Caco-2 (cell line): ENCODE results near the gene CFAP46. TPM values are rescaled to one million over a fixed set of nuclear protein-coding genes. Genes with fewer than 3 reads are reported as not detected.
"Not testable (repeated sequence)": the region's sequence is repeated elsewhere in the genome, so short reads cannot be mapped to it uniquely, and the experiment has no call there.

ENCODE experiments used
- BruUV-seq: library from RNA; stranded (reverse); fragments of 400-500 nt; replicated peaks from 2 replicates; lab custom pipeline; 2021; lab: Mats Ljungman, UMichigan
- CTCF ChIA-PET: fragments of 300-600 bp; sonication (Branson Sonifier 250); formaldehyde crosslinking; loops from one replicate; lab custom pipeline; 2022; ENCODE audit warnings: antibody characterized with exemption; lab: Charles Lee
- POLR2A ChIA-PET: fragments of 300-600 bp; sonication (Branson Sonifier 250); formaldehyde crosslinking; loops from one replicate; lab custom pipeline; 2022; ENCODE audit warnings: antibody characterized with exemption; lab: Charles Lee
- DNase-seq, 2 experiments: peaks; one replicate each; pipeline versions ENCODE4 v3.0.0 to v3.0.0-alpha.2; 2020 to 2022
- H3K27me3 ChIP-seq: replicated peaks from 2 replicates; pipeline ENCODE4 v1.6.0; 2011; ENCODE audit warnings: low read length; ENCODE audit not compliant: control insufficient read depth, insufficient read depth
- H3K36me3 ChIP-seq: 2 replicates; pipeline ENCODE4 v1.5.1; 2011; ENCODE audit warnings: low read length; ENCODE audit not compliant: control insufficient read depth, insufficient read depth
- H3K4me1 ChIP-seq: fragments of 250-450 bp; sonication (Bioruptor Pico); 2 replicates; pipeline ENCODE4 v1.5.1; 2020; ENCODE audit warnings: mild to moderate bottlenecking
- H3K4me3 ChIP-seq: 2 replicates; pipeline ENCODE4 v1.5.1; 2011; ENCODE audit warnings: low read depth, mild to moderate bottlenecking, control low read depth, low read length
- H3K9me3 ChIP-seq: fragments of 250-450 bp; sonication (Bioruptor Pico); 2 replicates; pipeline ENCODE4 v1.5.1; 2020; ENCODE audit warnings: mild to moderate bottlenecking, moderate library complexity
- H3K27ac Mint-ChIP-seq: one replicate; pipeline ENCODE4 v1.8.0; 2022; ENCODE audit warnings: mixed read lengths; ENCODE audit not compliant: unreplicated experiment
- H3K27me3 Mint-ChIP-seq: one replicate; pipeline ENCODE4 v1.8.0; 2022; ENCODE audit warnings: mixed read lengths; ENCODE audit not compliant: insufficient read depth, unreplicated experiment
- H3K36me3 Mint-ChIP-seq: one replicate; pipeline ENCODE4 v1.8.0; 2022; ENCODE audit warnings: mild to moderate bottlenecking, mixed read lengths; ENCODE audit not compliant: insufficient read depth, unreplicated experiment
- H3K4me1 Mint-ChIP-seq: one replicate; pipeline ENCODE4 v1.8.0; 2022; ENCODE audit warnings: low read depth, mixed read lengths; ENCODE audit not compliant: unreplicated experiment
- H3K4me3 Mint-ChIP-seq: one replicate; pipeline ENCODE4 v1.8.0; 2022; ENCODE audit warnings: mild to moderate bottlenecking, moderate library complexity, mixed read lengths; ENCODE audit not compliant: unreplicated experiment
- H3K9me3 Mint-ChIP-seq: one replicate; pipeline ENCODE4 v1.8.0; 2022; ENCODE audit warnings: mixed read lengths; ENCODE audit not compliant: unreplicated experiment
- intact Hi-C: fragments of 100-400 bp; cut with micrococcal nuclease; formaldehyde crosslinking; loops from one replicate; pipeline ENCODE4 v1.10.0; 2022; ENCODE audit not compliant: unreplicated experiment
- total RNA-seq: library from RNA; stranded (reverse); gene quantifications from 2 replicates; pipeline ENCODE4 v1.2.3, GENCODE V29; 2022
- TF ChIP-seq, protein P1 (sequence below), 2 experiments: fragments of 200-600 bp in 1 of 2; IDR thresholded peaks; 1 replicate in 1 of 2; 2 replicates in 1 of 2; pipeline versions ENCODE4 v1.5.1 to v1.8.0; 2011 to 2022; ENCODE audit warnings: antibody characterized with exemption in 1 of 2, control low read depth in 1 of 2, inconsistent platforms in 1 of 2, low read depth in 1 of 2, low read length in 1 of 2, mild to moderate bottlenecking in 1 of 2, moderate library complexity in 1 of 2; ENCODE audit not compliant: insufficient read depth in 1 of 2, severe bottlenecking in 1 of 2, unreplicated experiment in 1 of 2

Gene CFAP46
- total RNA-seq, 1 experiment from 2014 or later: not detected

GRCh38 chr10:132793871-132794849 lies 148.2 kb downstream of the CFAP46 start:
- POLR2A ChIA-PET: no interaction called here

DNA sequence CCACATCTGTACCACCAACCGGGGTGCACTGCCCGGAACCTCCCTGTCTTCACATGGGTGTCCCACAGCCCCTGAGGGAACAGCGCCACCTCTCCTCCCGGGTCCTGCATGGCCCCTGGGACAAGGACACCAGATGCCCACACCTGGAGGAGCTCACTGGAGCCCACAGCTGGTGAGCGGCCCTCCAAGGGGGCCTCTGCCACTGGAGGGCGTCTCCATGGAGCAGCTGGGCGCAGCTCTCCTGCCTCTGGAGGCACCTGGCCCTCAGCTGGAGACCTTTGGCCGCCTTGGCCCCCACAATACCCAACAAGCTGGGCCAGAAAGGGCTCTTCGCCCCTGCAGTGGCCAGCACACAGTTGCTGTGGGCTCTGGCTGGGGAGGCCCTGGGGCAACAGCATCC lies 149.2 kb downstream of the CFAP46 start:
- Mint-ChIP-seq H3K4me1 (no peaks in the 10 kb centered on the region), H3K27ac (no peak overlapping the region), H3K4me3 (no peak overlapping the region), H3K27me3 (peaks cover 3% of the 10 kb centered on the region), H3K9me3 (no peaks in the 10 kb centered on the region), H3K36me3 (peaks cover 6% of the 10 kb centered on the region)
- intact Hi-C loops: loop anchor here (5.0 kb wide), 1 partner anchor 141 kb away; no protein-coding TSS in a partner anchor
- ChIA-PET POLR2A (no interaction called here), CTCF (interaction anchor here (0.6 kb wide), 1 partner anchor 112 kb away, joined by 5 read pairs; no protein-coding TSS in a partner anchor)
- Histone ChIP-seq H3K4me3 (no peak overlapping the region), H3K4me1 (no peaks in the 10 kb centered on the region; the same call in 1 of the 2 replicates), H3K27me3 (no peaks in the 10 kb centered on the region; the same call in 1 of the 2 replicates), H3K36me3 (no peaks in the 10 kb centered on the region), H3K9me3 (no peaks in the 10 kb centered on the region)
- DNase-seq: no peak
- BruUV-seq: no TSS peak
- TF ChIP-seq, protein P1, sequence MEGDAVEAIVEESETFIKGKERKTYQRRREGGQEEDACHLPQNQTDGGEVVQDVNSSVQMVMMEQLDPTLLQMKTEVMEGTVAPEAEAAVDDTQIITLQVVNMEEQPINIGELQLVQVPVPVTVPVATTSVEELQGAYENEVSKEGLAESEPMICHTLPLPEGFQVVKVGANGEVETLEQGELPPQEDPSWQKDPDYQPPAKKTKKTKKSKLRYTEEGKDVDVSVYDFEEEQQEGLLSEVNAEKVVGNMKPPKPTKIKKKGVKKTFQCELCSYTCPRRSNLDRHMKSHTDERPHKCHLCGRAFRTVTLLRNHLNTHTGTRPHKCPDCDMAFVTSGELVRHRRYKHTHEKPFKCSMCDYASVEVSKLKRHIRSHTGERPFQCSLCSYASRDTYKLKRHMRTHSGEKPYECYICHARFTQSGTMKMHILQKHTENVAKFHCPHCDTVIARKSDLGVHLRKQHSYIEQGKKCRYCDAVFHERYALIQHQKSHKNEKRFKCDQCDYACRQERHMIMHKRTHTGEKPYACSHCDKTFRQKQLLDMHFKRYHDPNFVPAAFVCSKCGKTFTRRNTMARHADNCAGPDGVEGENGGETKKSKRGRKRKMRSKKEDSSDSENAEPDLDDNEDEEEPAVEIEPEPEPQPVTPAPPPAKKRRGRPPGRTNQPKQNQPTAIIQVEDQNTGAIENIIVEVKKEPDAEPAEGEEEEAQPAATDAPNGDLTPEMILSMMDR (IDR thresholded peaks at IDR 0.05; ENCODE audit: insufficient read depth in 1 of 2, low read depth in 1 of 2, low read length in 1 of 2, severe bottlenecking in 1 of 2, unreplicated experiment in 1 of 2): no peak

More at GRCh38 chr10:132793871-132794849, 148.2 kb downstream of the CFAP46 start:
- H3K9me3 ChIP-seq: no peaks in the 10 kb centered on the region
- no peak overlapping the region for H3K4me3 ChIP-seq
- Mint-ChIP-seq H3K27me3 (peaks cover 3% of the 10 kb centered on the region), H3K36me3 (peaks cover 6% of the 10 kb centered on the region), H3K4me1 (no peaks in the 10 kb centered on the region), H3K27ac (no peak overlapping the region), H3K9me3 (no peaks in the 10 kb centered on the region), H3K4me3 (no peak overlapping the region)
- intact Hi-C loops: loop anchor here (5.0 kb wide), 1 partner anchor 142 kb away; no protein-coding TSS in a partner anchor
- CTCF ChIA-PET: no interaction called here
- no peaks in the 10 kb centered on the region for H3K36me3 ChIP-seq
- H3K4me1 ChIP-seq: no peaks in the 10 kb centered on the region
- TF ChIP-seq, protein P1 (IDR thresholded peaks at IDR 0.05; ENCODE audit: insufficient read depth in 1 of 2, low read depth in 1 of 2, low read length in 1 of 2, severe bottlenecking in 1 of 2, unreplicated experiment in 1 of 2): no peak
- peak in 1 of 2 experiments; percentile 25 for DNase-seq
- BruUV-seq: no TSS peak
- H3K27me3 ChIP-seq: no peaks in the 10 kb centered on the region; the same call in 1 of the 2 replicates

DNA sequence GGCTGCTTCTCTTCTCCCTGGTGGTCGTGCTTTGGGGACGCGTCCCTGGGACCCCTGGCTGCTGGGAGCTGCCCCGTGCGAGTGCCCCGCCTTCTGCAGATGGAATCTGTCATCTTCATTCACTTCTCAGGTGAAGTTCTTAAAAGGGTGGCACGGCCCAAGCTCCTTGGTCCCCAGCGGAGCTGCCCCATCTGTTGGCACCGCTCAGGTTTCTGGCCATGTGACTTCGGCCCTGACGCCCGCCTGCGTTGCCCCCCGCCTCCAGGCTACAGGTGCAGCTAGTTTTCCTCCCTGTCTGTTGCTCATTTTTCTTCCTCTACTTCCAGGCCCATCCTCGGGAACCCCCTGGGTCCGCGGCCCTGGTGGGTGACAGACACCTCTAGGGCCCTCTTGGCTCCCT lies 149.6 kb downstream of the CFAP46 start:
- Histone ChIP-seq H3K36me3 (no peaks in the 10 kb centered on the region), H3K4me3 (no peak overlapping the region), H3K9me3 (no peaks in the 10 kb centered on the region), H3K4me1 (no peaks in the 10 kb centered on the region; the same call in 1 of the 2 replicates), H3K27me3 (no peaks in the 10 kb centered on the region; the same call in 1 of the 2 replicates)
- peaks cover 6% of the 10 kb centered on the region for H3K36me3 Mint-ChIP-seq
- TF ChIP-seq, protein P1 (IDR thresholded peaks at IDR 0.05; ENCODE audit: insufficient read depth in 1 of 2, low read depth in 1 of 2, low read length in 1 of 2, severe bottlenecking in 1 of 2, unreplicated experiment in 1 of 2): no peak
- CTCF ChIA-PET: interaction anchor here (0.6 kb wide), 1 partner anchor 112 kb away, joined by 5 read pairs; no protein-coding TSS in a partner anchor
- no peak for DNase-seq
- no peaks in the 10 kb centered on the region for H3K9me3 Mint-ChIP-seq
- intact Hi-C loops: loop anchor here (5.0 kb wide), 1 partner anchor 140 kb away; no protein-coding TSS in a partner anchor
- no TSS peak for BruUV-seq
- peaks cover 3% of the 10 kb centered on the region for H3K27me3 Mint-ChIP-seq
- H3K4me1 Mint-ChIP-seq: no peaks in the 10 kb centered on the region
- POLR2A ChIA-PET: no interaction called here
- no peak overlapping the region for H3K27ac Mint-ChIP-seq
- H3K4me3 Mint-ChIP-seq: no peak overlapping the region

DNA sequence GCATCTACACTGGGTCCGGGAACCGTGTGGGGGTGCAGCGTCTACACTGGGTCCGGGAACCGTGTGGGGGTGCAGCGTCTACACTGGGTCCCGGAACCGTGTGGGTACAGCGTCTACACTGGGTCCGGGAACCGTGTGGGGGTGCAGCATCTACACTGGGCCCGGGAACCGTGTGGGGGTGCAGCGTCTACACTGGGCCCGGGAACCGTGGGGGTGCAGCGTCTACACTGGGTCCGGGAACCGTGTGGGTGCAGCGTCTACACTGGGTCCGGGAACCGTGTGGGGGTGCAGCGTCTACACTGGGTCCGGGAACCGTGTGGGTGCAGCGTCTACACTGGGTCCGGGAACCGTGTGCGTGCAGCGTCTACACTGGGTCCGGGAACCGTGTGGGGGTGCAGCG lies 150.3 kb downstream of the CFAP46 start:
- POLR2A ChIA-PET, H3K27me3 Mint-ChIP-seq, H3K27ac Mint-ChIP-seq, H3K4me1 ChIP-seq, H3K4me1 Mint-ChIP-seq, H3K36me3 Mint-ChIP-seq, H3K4me3 Mint-ChIP-seq, H3K27me3 ChIP-seq, BruUV-seq, H3K9me3 ChIP-seq, DNase-seq, CTCF ChIA-PET, H3K9me3 Mint-ChIP-seq, H3K36me3 ChIP-seq, H3K4me3 ChIP-seq: not testable (repeated sequence)
- intact Hi-C loops: loop anchor here (5.0 kb wide), 1 partner anchor 140 kb away; no protein-coding TSS in a partner anchor
